Thyroid gland (tissue), 4 donors: ENCODE measurements around the gene STX10. TPM values are rescaled to one million over a fixed set of nuclear protein-coding genes. Genes with fewer than 3 reads are reported as not detected.

ENCODE experiments used
- DNase-seq, 2 donors: peaks; one replicate each; pipeline ENCODE4 v3.0.0-alpha.2; 2019
- H3K27ac ChIP-seq, 3 donors: fragments of 200-600 bp; sonication (generic); 1 replicate in 2 of 3; 2 replicates in 1 of 3; pipeline ENCODE4 v1.5.1; 2016 to 2019; ENCODE audit warnings: mild to moderate bottlenecking in 1 of 3, moderate library complexity in 1 of 3
- H3K27me3 ChIP-seq: fragments of 200-600 bp; sonication (generic); one replicate; pipeline ENCODE4 v1.5.1; 2019
- H3K36me3 ChIP-seq, 2 donors: fragments of 200-600 bp; sonication (generic); one replicate each; pipeline ENCODE4 v1.5.1; 2016 to 2019
- H3K4me1 ChIP-seq, 2 donors: fragments of 200-600 bp; sonication (generic); one replicate each; pipeline ENCODE4 v1.5.1; 2017 to 2019
- H3K4me3 ChIP-seq, 3 donors: fragments of 200-600 bp; sonication (generic); replicated peaks in 1 of 3; 1 replicate in 2 of 3; 2 replicates in 1 of 3; pipeline ENCODE4 v1.5.1; 2016; ENCODE audit warnings: mild to moderate bottlenecking in 1 of 3
- H3K9me3 ChIP-seq: fragments of 200-600 bp; sonication (generic); one replicate; pipeline ENCODE4 v1.5.1; 2017
- CTCF ChIP-seq, 6 experiments: fragments of 200-600 bp in 3 of 6; fragments of 450-650 bp in 3 of 6; sonication (generic) in 3 of 6; IDR thresholded peaks; one replicate each; pipeline ENCODE4 v1.5.1; 2016 to 2019; ENCODE audit warnings: antibody characterized with exemption in 6 of 6, mild to moderate bottlenecking in 2 of 6, inconsistent platforms in 1 of 6, moderate library complexity in 1 of 6
- POLR2A ChIP-seq, 2 donors: fragments of 450-650 bp; IDR thresholded peaks; one replicate each; pipeline ENCODE4 v1.6.1; 2017; ENCODE audit warnings: antibody characterized with exemption in 2 of 2, mild to moderate bottlenecking in 2 of 2, moderate library complexity in 1 of 2
- WGBS, 2 donors: methylation state at CpG; one replicate each; pipeline ENCODE4 v1.1.5; 2017; 5-methylcytosine and 5-hydroxymethylcytosine counted together
- intact Hi-C: fragments of 100-400 bp; cut with DNase I; formaldehyde crosslinking; loops from one replicate; pipeline ENCODE4 v1.15.1; 2023
- total RNA-seq, 4 donors: library from RNA; depleted of rRNA; stranded (reverse); fragments of >200 nt; gene quantifications; one replicate each; pipeline ENCODE4 v1.2.3, GENCODE V29; 2016

Gene STX10
- total RNA-seq, 4 donors from 2014 or later: 39.2 to 91.9 (median 56.5) TPM

- TF ChIP-seq CTCF (IDR thresholded peaks at IDR 0.05): no peak
- TF ChIP-seq POLR2A (IDR thresholded peaks at IDR 0.05): no peak
- 92% methylated on average over 20 of the region's 20 CpGs for WGBS, 2 donors
- intact Hi-C loops: no loop called here
- H3K36me3 ChIP-seq: no peaks in the 10 kb centered on the region
- H3K4me1 ChIP-seq: peaks cover 15% of the 10 kb centered on the region in 2 donors
- no peak for DNase-seq
- no peaks in the 10 kb centered on the region for H3K27me3 ChIP-seq
- H3K27ac ChIP-seq: no peak overlapping the region
- H3K9me3 ChIP-seq: no peaks in the 10 kb centered on the region
- H3K4me3 ChIP-seq: no peak overlapping the region
These were observed 26.9 kb downstream of the STX10 start for GRCh38 chr19:13122980-13123957.

- Histone ChIP-seq H3K4me1 (peaks cover 18 to 19% of the 10 kb centered on the region in 2 donors), H3K27me3 (no peaks in the 10 kb centered on the region), H3K36me3 (no peaks in the 10 kb centered on the region), H3K4me3 (no peak overlapping the region), H3K27ac (no peak overlapping the region), H3K9me3 (no peaks in the 10 kb centered on the region)
- TF ChIP-seq CTCF (IDR thresholded peaks at IDR 0.05) (no peak), POLR2A (IDR thresholded peaks at IDR 0.05) (no peak)
- intact Hi-C loops: no loop called here
- DNase-seq: no peak
- WGBS, 2 donors: 90 to 91% methylated on average over 12 to 13 of the region's 13 CpGs
These were observed 27.8 kb downstream of the STX10 start for GRCh38 chr19:13122275-13122878.

- Histone ChIP-seq H3K4me1 (peaks cover 23 to 24% of the 10 kb centered on the region in 2 donors), H3K27me3 (no peaks in the 10 kb centered on the region), H3K36me3 (no peaks in the 10 kb centered on the region), H3K9me3 (no peaks in the 10 kb centered on the region), H3K4me3 (no peak overlapping the region), H3K27ac (no peak overlapping the region)
- no peak for DNase-seq
- 78 to 89% methylated on average over 17 to 18 of the region's 18 CpGs for WGBS, 2 donors
- intact Hi-C loops: no loop called here
- TF ChIP-seq POLR2A (IDR thresholded peaks at IDR 0.05): no peak
- no peak for TF ChIP-seq CTCF (IDR thresholded peaks at IDR 0.05)
These were observed 28.5 kb downstream of the STX10 start for GRCh38 chr19:13121551-13122274.

- 69 to 75% methylated on average over 10 of the region's 10 CpGs for WGBS, 2 donors
- H3K27me3 ChIP-seq: no peaks in the 10 kb centered on the region
- no peaks in the 10 kb centered on the region for H3K36me3 ChIP-seq
- no peak overlapping the region for H3K27ac ChIP-seq
- peaks cover 27 to 29% of the 10 kb centered on the region in 2 donors for H3K4me1 ChIP-seq
- intact Hi-C loops: no loop called here
- no peaks in the 10 kb centered on the region for H3K9me3 ChIP-seq
- no peak for DNase-seq
- no peak for TF ChIP-seq CTCF (IDR thresholded peaks at IDR 0.05)
- TF ChIP-seq POLR2A (IDR thresholded peaks at IDR 0.05): no peak
- no peak overlapping the region for H3K4me3 ChIP-seq
These were observed 29.4 kb downstream of the STX10 start for GRCh38 chr19:13120817-13121216.
